GM12892 (cell line): Measurements from ENCODE around the gene CGNL1.

ENCODE experiments used
- DNase-seq: peaks from one replicate; pipeline ENCODE4 v3.0.0; 2011; ENCODE audit not compliant: insufficient read length
- FAIRE-seq: peaks from 2 replicates; lab custom pipeline; 2011; peaks lifted over from hg19 to GRCh38; lab: Jason Lieb, UNC
- POLR2A ChIP-seq: IDR thresholded peaks from 2 replicates; pipeline ENCODE4 v1.6.1; 2011; ENCODE audit warnings: low read depth, low read length, control low read depth
- POLR2AphosphoS5 ChIP-seq: IDR thresholded peaks from 2 replicates; pipeline ENCODE4 v1.6.1; 2011; ENCODE audit warnings: low read depth, low read length, control low read depth
- TAF1 ChIP-seq: IDR thresholded peaks from 2 replicates; pipeline ENCODE4 v1.6.1; 2011; ENCODE audit warnings: low read depth, mild to moderate bottlenecking, control low read depth, low read length, borderline replicate concordance

CGNL1 gene

GRCh38 chr15:57335293-57335715 is 41.0 kb upstream of the CGNL1 start:
- FAIRE-seq (no peak), DNase-seq (no peak)
- TF ChIP-seq POLR2AphosphoS5: no peak
- TF ChIP-seq TAF1: no peak
- no peak for TF ChIP-seq POLR2A

- TF ChIP-seq TAF1: no peak
- no peak for TF ChIP-seq POLR2AphosphoS5
- no peak for TF ChIP-seq POLR2A
- DNase-seq (no peak), FAIRE-seq (no peak)
These were observed 40.6 kb upstream of the CGNL1 start for GRCh38 chr15:57335719-57336118.

GRCh38 chr15:57337868-57338411 is 38.4 kb upstream of the CGNL1 start:
- DNase-seq (no peak), FAIRE-seq (no peak)
- no peak for TF ChIP-seq POLR2A
- TF ChIP-seq TAF1: no peak
- no peak for TF ChIP-seq POLR2AphosphoS5

GRCh38 chr15:57339321-57339720 is 37.0 kb upstream of the CGNL1 start:
- no peak for DNase-seq
- no peak for FAIRE-seq
- TF ChIP-seq POLR2AphosphoS5: no peak
- no peak for TF ChIP-seq POLR2A
- no peak for TF ChIP-seq TAF1

GRCh38 chr15:57340682-57341259 is 35.5 kb upstream of the CGNL1 start:
- no peak for TF ChIP-seq TAF1
- TF ChIP-seq POLR2AphosphoS5: no peak
- no peak for TF ChIP-seq POLR2A
- DNase-seq (no peak), FAIRE-seq (peak; percentile 77)

DNA sequence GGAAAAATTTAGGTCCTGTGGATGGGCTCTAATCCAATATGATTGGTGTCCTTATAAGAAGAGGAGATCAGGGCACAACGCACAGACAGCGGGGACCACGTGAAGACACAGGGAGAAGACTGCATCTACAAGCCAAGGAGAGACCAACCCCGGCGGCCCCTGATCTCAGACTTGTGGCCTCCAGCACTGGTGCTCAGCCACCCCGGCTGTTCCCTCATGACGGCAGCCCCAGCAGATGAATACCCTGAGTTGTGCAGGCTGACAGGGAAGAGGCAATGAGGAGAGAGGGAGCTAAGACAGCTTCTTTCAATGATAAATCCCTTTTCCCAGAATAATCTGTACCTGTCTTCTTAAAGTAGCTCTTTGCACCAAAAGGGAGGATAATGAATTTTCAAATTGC is 33.3 kb upstream of the CGNL1 start:
- DNase-seq: no peak
- TF ChIP-seq TAF1 (no peak), POLR2A (no peak), POLR2AphosphoS5 (no peak)
- FAIRE-seq: no peak

DNA sequence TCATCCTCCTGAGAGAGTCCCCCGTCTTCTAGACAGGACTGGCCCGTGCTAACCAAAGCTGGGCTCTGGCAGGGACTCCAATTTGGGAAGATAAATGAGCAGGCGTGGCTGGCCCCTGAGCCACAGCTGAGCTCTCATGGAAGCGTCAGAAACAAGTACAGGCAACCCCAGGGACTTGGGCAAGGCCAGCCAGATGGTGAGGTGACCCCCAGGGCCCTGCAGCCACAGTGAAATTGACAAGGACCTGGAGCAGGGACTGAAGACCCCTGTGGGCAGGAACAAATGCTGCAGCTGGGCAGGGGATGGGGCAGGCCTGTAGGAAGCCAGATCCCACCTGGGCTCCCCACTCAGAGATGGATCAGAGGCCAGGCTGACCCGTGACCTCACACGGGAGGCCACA is 32.8 kb upstream of the CGNL1 start:
- no peak for TF ChIP-seq TAF1
- TF ChIP-seq POLR2AphosphoS5: no peak
- no peak for TF ChIP-seq POLR2A
- no peak for FAIRE-seq
- no peak for DNase-seq

- TF ChIP-seq TAF1 (no peak), POLR2A (no peak), POLR2AphosphoS5 (no peak)
- FAIRE-seq: no peak
- no peak for DNase-seq
These were observed 32.0 kb upstream of the CGNL1 start for GRCh38 chr15:57344282-57344681.

- TF ChIP-seq TAF1 (no peak), POLR2A (no peak), POLR2AphosphoS5 (no peak)
- DNase-seq: no peak
- FAIRE-seq: no peak
These were observed 30.7 kb upstream of the CGNL1 start for GRCh38 chr15:57345584-57345983.

DNA sequence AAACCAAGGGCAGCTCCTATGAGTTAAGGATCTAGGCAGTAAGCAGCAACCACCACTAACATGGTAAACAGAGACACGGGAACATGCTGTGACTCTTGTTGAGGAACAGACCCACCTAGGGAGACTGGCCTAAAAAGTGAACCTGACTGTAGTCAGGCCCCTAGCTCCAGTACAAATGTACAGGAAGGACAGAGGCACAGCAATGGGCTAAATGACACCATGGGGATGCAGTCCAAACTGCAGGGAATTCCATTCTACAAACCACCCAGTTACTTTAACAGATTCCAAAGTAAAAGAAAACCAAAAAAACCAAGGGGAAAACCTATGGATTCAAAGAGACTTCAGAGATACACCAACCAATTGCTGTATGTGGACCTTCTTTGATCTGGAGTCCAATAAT is 28.2 kb upstream of the CGNL1 start:
- TF ChIP-seq TAF1 (no peak), POLR2AphosphoS5 (no peak), POLR2A (no peak)
- FAIRE-seq (no peak), DNase-seq (no peak)

- TF ChIP-seq TAF1 (no peak), POLR2A (no peak), POLR2AphosphoS5 (no peak)
- no peak for FAIRE-seq
- no peak for DNase-seq
These were observed 23.6 kb upstream of the CGNL1 start for GRCh38 chr15:57352535-57353316.

GRCh38 chr15:57353317-57353804 is 22.9 kb upstream of the CGNL1 start:
- DNase-seq: no peak
- TF ChIP-seq POLR2AphosphoS5 (no peak), TAF1 (no peak), POLR2A (no peak)
- FAIRE-seq: no peak

- TF ChIP-seq POLR2AphosphoS5 (no peak), POLR2A (no peak), TAF1 (no peak)
- FAIRE-seq (no peak), DNase-seq (no peak)
These were observed 21.7 kb upstream of the CGNL1 start for GRCh38 chr15:57354436-57355123.
